Caco-2 (cell line): ENCODE measurements around the gene ZNRD2. TPM values are rescaled to one million over a fixed set of nuclear protein-coding genes. Genes with fewer than 3 reads are reported as not detected.

ENCODE experiments used
- BruUV-seq: library from RNA; stranded (reverse); fragments of 400-500 nt; replicated peaks from 2 replicates; lab custom pipeline; 2021; lab: Mats Ljungman, UMichigan
- CTCF ChIA-PET: fragments of 300-600 bp; sonication (Branson Sonifier 250); formaldehyde crosslinking; loops from one replicate; lab custom pipeline; 2022; ENCODE audit warnings: antibody characterized with exemption; lab: Charles Lee
- POLR2A ChIA-PET: fragments of 300-600 bp; sonication (Branson Sonifier 250); formaldehyde crosslinking; loops from one replicate; lab custom pipeline; 2022; ENCODE audit warnings: antibody characterized with exemption; lab: Charles Lee
- DNase-seq, 2 experiments: peaks; one replicate each; pipeline versions ENCODE4 v3.0.0 to v3.0.0-alpha.2; 2020 to 2022
- H3K27me3 ChIP-seq: replicated peaks from 2 replicates; pipeline ENCODE4 v1.6.0; 2011; ENCODE audit warnings: low read length; ENCODE audit not compliant: control insufficient read depth, insufficient read depth
- H3K36me3 ChIP-seq: 2 replicates; pipeline ENCODE4 v1.5.1; 2011; ENCODE audit warnings: low read length; ENCODE audit not compliant: control insufficient read depth, insufficient read depth
- H3K4me1 ChIP-seq: fragments of 250-450 bp; sonication (Bioruptor Pico); 2 replicates; pipeline ENCODE4 v1.5.1; 2020; ENCODE audit warnings: mild to moderate bottlenecking
- H3K4me3 ChIP-seq: 2 replicates; pipeline ENCODE4 v1.5.1; 2011; ENCODE audit warnings: low read depth, mild to moderate bottlenecking, control low read depth, low read length
- H3K9me3 ChIP-seq: fragments of 250-450 bp; sonication (Bioruptor Pico); 2 replicates; pipeline ENCODE4 v1.5.1; 2020; ENCODE audit warnings: mild to moderate bottlenecking, moderate library complexity
- H3K27ac Mint-ChIP-seq: one replicate; pipeline ENCODE4 v1.8.0; 2022; ENCODE audit warnings: mixed read lengths; ENCODE audit not compliant: unreplicated experiment
- H3K27me3 Mint-ChIP-seq: one replicate; pipeline ENCODE4 v1.8.0; 2022; ENCODE audit warnings: mixed read lengths; ENCODE audit not compliant: insufficient read depth, unreplicated experiment
- H3K36me3 Mint-ChIP-seq: one replicate; pipeline ENCODE4 v1.8.0; 2022; ENCODE audit warnings: mild to moderate bottlenecking, mixed read lengths; ENCODE audit not compliant: insufficient read depth, unreplicated experiment
- H3K4me1 Mint-ChIP-seq: one replicate; pipeline ENCODE4 v1.8.0; 2022; ENCODE audit warnings: low read depth, mixed read lengths; ENCODE audit not compliant: unreplicated experiment
- H3K4me3 Mint-ChIP-seq: one replicate; pipeline ENCODE4 v1.8.0; 2022; ENCODE audit warnings: mild to moderate bottlenecking, moderate library complexity, mixed read lengths; ENCODE audit not compliant: unreplicated experiment
- H3K9me3 Mint-ChIP-seq: one replicate; pipeline ENCODE4 v1.8.0; 2022; ENCODE audit warnings: mixed read lengths; ENCODE audit not compliant: unreplicated experiment
- intact Hi-C: fragments of 100-400 bp; cut with micrococcal nuclease; formaldehyde crosslinking; loops from one replicate; pipeline ENCODE4 v1.10.0; 2022; ENCODE audit not compliant: unreplicated experiment
- total RNA-seq: library from RNA; stranded (reverse); gene quantifications from 2 replicates; pipeline ENCODE4 v1.2.3, GENCODE V29; 2022
- TF ChIP-seq, protein P1 (sequence below), 2 experiments: fragments of 200-600 bp in 1 of 2; IDR thresholded peaks; 1 replicate in 1 of 2; 2 replicates in 1 of 2; pipeline versions ENCODE4 v1.5.1 to v1.8.0; 2011 to 2022; ENCODE audit warnings: antibody characterized with exemption in 1 of 2, control low read depth in 1 of 2, inconsistent platforms in 1 of 2, low read depth in 1 of 2, low read length in 1 of 2, mild to moderate bottlenecking in 1 of 2, moderate library complexity in 1 of 2; ENCODE audit not compliant: insufficient read depth in 1 of 2, severe bottlenecking in 1 of 2, unreplicated experiment in 1 of 2

Gene ZNRD2
- total RNA-seq, 1 experiment from 2014 or later, result 53.9 TPM

GRCh38 chr11:65557280-65558001, 12.8 kb upstream of the ZNRD2 start:
- no TSS peak for BruUV-seq
- Mint-ChIP-seq H3K27me3 (no peaks in the 10 kb centered on the region), H3K9me3 (no peaks in the 10 kb centered on the region), H3K4me1 (peaks cover 46% of the 10 kb centered on the region), H3K4me3 (peak overlapping the region; percentile 75), H3K27ac (peak overlapping the region; percentile 61), H3K36me3 (peaks cover 19% of the 10 kb centered on the region)
- POLR2A ChIA-PET, result interaction anchor here (0.9 to 1.4 kb wide), 2 partner anchors 13 to 35 kb away, joined by 3 to 7 read pairs; partner anchors contain the start of gene ZNRD2
- intact Hi-C loops, result loop anchor here (1.0 kb wide), 1 partner anchor 13 kb away; the partner anchor contains the start of gene ZNRD2
- Histone ChIP-seq H3K4me3 (peak overlapping the region; percentile 70), H3K9me3 (no peaks in the 10 kb centered on the region), H3K4me1 (peaks cover 61% of the 10 kb centered on the region), H3K36me3 (no peaks in the 10 kb centered on the region; the same call in 1 of the 2 replicates), H3K27me3 (no peaks in the 10 kb centered on the region)
- TF ChIP-seq, protein P1, sequence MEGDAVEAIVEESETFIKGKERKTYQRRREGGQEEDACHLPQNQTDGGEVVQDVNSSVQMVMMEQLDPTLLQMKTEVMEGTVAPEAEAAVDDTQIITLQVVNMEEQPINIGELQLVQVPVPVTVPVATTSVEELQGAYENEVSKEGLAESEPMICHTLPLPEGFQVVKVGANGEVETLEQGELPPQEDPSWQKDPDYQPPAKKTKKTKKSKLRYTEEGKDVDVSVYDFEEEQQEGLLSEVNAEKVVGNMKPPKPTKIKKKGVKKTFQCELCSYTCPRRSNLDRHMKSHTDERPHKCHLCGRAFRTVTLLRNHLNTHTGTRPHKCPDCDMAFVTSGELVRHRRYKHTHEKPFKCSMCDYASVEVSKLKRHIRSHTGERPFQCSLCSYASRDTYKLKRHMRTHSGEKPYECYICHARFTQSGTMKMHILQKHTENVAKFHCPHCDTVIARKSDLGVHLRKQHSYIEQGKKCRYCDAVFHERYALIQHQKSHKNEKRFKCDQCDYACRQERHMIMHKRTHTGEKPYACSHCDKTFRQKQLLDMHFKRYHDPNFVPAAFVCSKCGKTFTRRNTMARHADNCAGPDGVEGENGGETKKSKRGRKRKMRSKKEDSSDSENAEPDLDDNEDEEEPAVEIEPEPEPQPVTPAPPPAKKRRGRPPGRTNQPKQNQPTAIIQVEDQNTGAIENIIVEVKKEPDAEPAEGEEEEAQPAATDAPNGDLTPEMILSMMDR (IDR thresholded peaks at IDR 0.05; ENCODE audit: insufficient read depth in 1 of 2, low read depth in 1 of 2, low read length in 1 of 2, severe bottlenecking in 1 of 2, unreplicated experiment in 1 of 2), result no peak
- DNase-seq, result no peak
- CTCF ChIA-PET, result interaction anchor here (0.6 to 1.7 kb wide), 4 partner anchors 13 to 23 kb away, joined by 3 to 9 read pairs (median 8); partner anchors contain the start of genes FAM89B and ZNRD2

- POLR2A ChIA-PET, result interaction anchor here (0.6 to 1.3 kb wide), 2 partner anchors 14 to 33 kb away, joined by 3 to 4 read pairs; partner anchors contain the start of genes FAM89B and SCYL1
- Mint-ChIP-seq H3K27me3 (no peaks in the 10 kb centered on the region), H3K4me1 (peaks cover 41% of the 10 kb centered on the region), H3K9me3 (no peaks in the 10 kb centered on the region), H3K27ac (peak within 1 kb of the TSS; percentile 61), H3K36me3 (peaks cover 19% of the 10 kb centered on the region), H3K4me3 (peak within 1 kb of the TSS; percentile 75)
- CTCF ChIA-PET, result interaction anchor here (0.9 kb wide), 1 partner anchor 14 kb away, joined by 3 read pairs; the partner anchor contains the start of gene FAM89B
- no peaks in the 10 kb centered on the region for H3K36me3 ChIP-seq
- intact Hi-C loops, result loop anchor here (1.0 kb wide), 1 partner anchor 12 kb away; the partner anchor contains the start of gene ZNRD2
- no peaks in the 10 kb centered on the region for H3K9me3 ChIP-seq
- peaks cover 57% of the 10 kb centered on the region for H3K4me1 ChIP-seq
- BruUV-seq, result no TSS peak
- peak within 1 kb of the TSS; percentile 70 for H3K4me3 ChIP-seq
- DNase-seq, result peak; percentile 82 to 85
- H3K27me3 ChIP-seq, result no peaks in the 10 kb centered on the region
- TF ChIP-seq, protein P1 (IDR thresholded peaks at IDR 0.05; ENCODE audit: insufficient read depth in 1 of 2, low read depth in 1 of 2, low read length in 1 of 2, severe bottlenecking in 1 of 2, unreplicated experiment in 1 of 2), result no peak
These were observed 12.0 kb upstream of the ZNRD2 start, which contains the start of gene LTBP3 for GRCh38 chr11:65558002-65558929. Gene LTBP3, minus strand, starts transcription at chr11:65558359. Its CDS starts 400 bp downstream, at chr11:65557959.
